ENCODE measurements around the gene CREB1.
"Not testable (repeated sequence)": the region's sequence is repeated elsewhere in the genome, so short reads cannot be mapped to it uniquely, and the experiment has no call there.

Gene CREB1

GRCh38 chr2:207643892-207644291 lies 114.1 kb downstream of the CREB1 start:
- H3K4me1 ChIP-seq (ENCODE audit: control insufficient read depth in 1 of 2, insufficient read depth in 1 of 2, low read depth in 1 of 2, low read length in 1 of 2): no peaks in the 10 kb centered on the region
- no peaks in the 10 kb centered on the region for H3K36me3 ChIP-seq
- peaks cover 15% of the 10 kb centered on the region for H3K9me3 ChIP-seq
- no peak overlapping the region for H3K27ac ChIP-seq
- no peak for TF ChIP-seq CTCF (IDR thresholded peaks at IDR 0.05)
- H3K4me3 ChIP-seq (ENCODE audit: low read depth in 1 of 2, low read length in 1 of 2): no peak overlapping the region
- H3K27me3 ChIP-seq: no peaks in the 10 kb centered on the region

DNA sequence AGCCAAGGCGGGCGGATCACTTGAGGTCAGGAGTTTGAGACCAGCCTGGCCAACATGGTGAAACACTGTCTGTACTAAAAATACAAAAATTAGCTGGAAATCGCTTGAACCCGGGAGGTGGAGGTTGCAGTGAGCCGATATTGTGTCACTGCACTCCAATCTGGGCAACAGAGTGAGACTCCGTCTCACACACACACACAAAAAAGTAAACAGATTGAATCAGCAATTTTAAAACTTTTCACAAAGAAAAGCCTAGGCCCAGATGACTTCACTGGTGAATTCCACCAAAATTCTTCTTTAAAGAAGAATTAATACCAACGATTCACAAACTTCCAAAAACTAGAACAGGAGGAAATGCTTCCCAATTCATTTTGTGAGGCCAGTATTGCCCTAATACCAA lies 116.8 kb downstream of the CREB1 start:
- not testable (repeated sequence) for H3K9me3 ChIP-seq; H3K4me1 ChIP-seq (ENCODE audit: control insufficient read depth in 1 of 2, insufficient read depth in 1 of 2, low read depth in 1 of 2, low read length in 1 of 2); H3K27me3 ChIP-seq; H3K4me3 ChIP-seq (ENCODE audit: low read depth in 1 of 2, low read length in 1 of 2); H3K27ac ChIP-seq; H3K36me3 ChIP-seq

Measured in neutrophil (primary cell).